T-helper 2 cell treated with Interferon-gamma antibody and Interleukin-4, amounts not matched to agents 5 μg/mL and 100 μg/mL, for 36 hours (primary cell): ENCODE results near the gene PPP4R3B.

ENCODE experiments used
- DNase-seq: peaks from one replicate; pipeline ENCODE4 v3.0.0; 2021; ENCODE audit warnings: low spot score
- H3K27ac Mint-ChIP-seq: one replicate; pipeline ENCODE4 v1.8.0; 2021; ENCODE audit warnings: mild to moderate bottlenecking, mixed read lengths
- H3K27me3 Mint-ChIP-seq: one replicate; pipeline ENCODE4 v1.8.0; 2021; ENCODE audit warnings: low read depth, mixed read lengths
- H3K36me3 Mint-ChIP-seq: one replicate; pipeline ENCODE4 v1.8.0; 2021; ENCODE audit warnings: low read depth, mixed read lengths
- H3K4me1 Mint-ChIP-seq: one replicate; pipeline ENCODE4 v1.8.0; 2021; ENCODE audit warnings: low read depth, mixed read lengths
- H3K4me3 Mint-ChIP-seq: one replicate; pipeline ENCODE4 v1.8.0; 2022; ENCODE audit warnings: mild to moderate bottlenecking, moderate library complexity, mixed read lengths
- H3K9me3 Mint-ChIP-seq: one replicate; pipeline ENCODE4 v1.8.0; 2021; ENCODE audit warnings: mixed read lengths

The PPP4R3B gene

DNA sequence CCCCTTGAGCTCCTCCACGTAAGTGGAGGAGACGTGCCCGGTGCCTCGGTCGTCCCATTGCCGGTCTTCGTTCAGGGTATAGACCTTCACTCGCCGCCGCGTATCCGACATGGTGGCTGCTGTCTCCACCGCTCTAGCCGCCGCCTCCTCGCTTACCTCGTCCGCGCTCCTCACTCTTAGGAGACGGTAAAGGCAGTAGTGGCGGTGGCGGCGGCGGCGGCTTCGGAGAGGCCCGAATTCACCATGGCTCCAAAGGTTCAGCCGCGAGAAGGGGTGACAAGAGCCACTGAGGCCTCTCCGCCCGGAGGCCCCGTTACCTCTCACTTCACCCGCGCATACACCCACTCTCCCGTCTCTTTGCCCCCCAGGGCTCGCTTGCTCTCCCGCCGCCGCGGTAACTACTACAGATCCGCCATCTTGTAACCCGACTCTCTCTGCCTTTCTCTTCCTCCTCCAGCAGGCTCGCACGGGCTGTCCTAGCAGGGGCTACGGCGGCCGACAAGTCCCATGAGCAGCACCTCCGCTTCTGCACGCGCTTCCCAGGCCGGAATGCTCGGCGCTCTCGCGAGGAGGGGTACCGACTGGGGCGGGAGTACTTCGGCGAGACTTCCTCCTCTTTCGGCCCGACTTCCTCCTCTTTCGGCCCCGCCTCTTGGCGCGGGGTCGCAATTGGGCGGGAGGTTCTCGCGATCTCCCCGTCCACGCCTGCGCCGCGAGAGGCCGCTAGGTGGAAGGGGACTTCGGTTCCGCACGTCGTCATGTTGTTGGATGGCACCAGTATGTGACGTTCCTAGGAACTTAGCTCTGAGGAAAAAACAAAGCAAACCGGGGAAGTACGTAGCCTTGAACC is at the start of gene PPP4R3B:
Gene PPP4R3B (minus strand): TSS at position 448 of the 850 bp plus-strand sequence. CDS start 337 bp downstream, at position 111.
- H3K9me3 Mint-ChIP-seq: no peaks in the 10 kb centered on the region
- H3K4me1 Mint-ChIP-seq: peaks cover 30% of the 10 kb centered on the region
- H3K4me3 Mint-ChIP-seq: no peak within 1 kb of the TSS
- peak; percentile 99 for DNase-seq
- H3K27ac Mint-ChIP-seq: no peak within 1 kb of the TSS
- H3K36me3 Mint-ChIP-seq: peaks cover 31% of the 10 kb centered on the region
- no peaks in the 10 kb centered on the region for H3K27me3 Mint-ChIP-seq

DNA sequence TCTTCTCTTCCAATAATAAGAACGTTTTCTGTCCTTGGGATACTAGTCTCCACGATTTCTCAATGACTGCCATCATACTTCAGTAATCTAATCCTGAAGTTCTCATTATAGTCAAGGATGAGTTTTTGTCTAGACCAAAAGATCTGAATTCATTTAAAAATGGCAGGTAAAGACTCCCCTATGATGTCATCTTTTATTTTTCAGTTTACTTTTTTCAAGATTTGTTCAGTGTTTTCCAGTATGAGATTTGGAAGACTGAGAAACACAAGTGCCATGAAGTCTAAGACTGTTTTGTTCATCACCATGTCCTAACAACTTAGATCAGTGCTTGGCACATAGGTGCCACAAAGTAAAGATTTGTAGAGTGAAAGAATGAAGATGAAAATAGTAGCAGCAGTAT is 35.8 kb upstream of the PPP4R3B start:
- no peak for DNase-seq
- H3K36me3 Mint-ChIP-seq: peaks cover 37% of the 10 kb centered on the region
- no peak overlapping the region for H3K4me3 Mint-ChIP-seq
- H3K9me3 Mint-ChIP-seq: no peaks in the 10 kb centered on the region
- H3K4me1 Mint-ChIP-seq: no peaks in the 10 kb centered on the region
- H3K27ac Mint-ChIP-seq: no peak overlapping the region
- H3K27me3 Mint-ChIP-seq: no peaks in the 10 kb centered on the region

DNA sequence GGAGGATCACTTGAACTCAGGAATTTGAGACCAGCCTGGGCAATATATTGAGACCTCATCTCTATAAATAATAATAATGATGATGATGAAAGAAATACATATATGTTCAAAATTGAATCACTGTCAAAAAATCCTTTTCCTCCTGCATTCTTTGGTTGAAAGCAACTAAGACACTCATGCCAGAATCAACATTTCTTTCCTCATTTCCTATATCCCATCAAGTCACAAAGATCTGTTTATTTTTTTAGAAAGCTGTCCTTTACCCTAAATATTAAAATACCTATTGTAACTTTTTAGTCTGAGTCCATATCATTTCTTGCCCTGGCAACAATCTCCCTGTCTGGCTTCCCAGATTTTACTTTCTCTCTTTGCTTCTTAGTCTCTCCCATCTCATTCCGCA is 31.8 kb upstream of the PPP4R3B start:
- Mint-ChIP-seq H3K27ac (no peak overlapping the region), H3K9me3 (no peaks in the 10 kb centered on the region), H3K4me3 (no peak overlapping the region), H3K4me1 (no peaks in the 10 kb centered on the region), H3K36me3 (peaks cover 24% of the 10 kb centered on the region), H3K27me3 (no peaks in the 10 kb centered on the region)
- no peak for DNase-seq

DNA sequence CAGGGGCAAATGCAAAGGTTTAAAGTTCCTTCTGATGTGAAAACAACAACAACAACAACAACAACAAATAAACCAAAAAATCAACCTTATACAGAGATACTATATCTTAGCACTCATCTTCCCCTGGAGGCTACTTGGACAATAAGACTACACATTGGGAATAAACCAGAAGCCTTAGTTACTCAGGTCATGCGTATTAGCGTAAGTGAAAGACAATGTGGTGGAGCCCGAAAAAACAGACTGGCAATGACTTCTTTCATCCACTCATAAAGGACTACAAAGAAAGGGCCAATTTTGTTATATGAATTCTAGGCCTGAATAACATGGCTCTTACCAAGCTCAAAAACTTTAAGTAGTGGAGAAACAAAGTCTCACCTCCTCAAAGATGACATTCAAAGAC is 19.4 kb upstream of the PPP4R3B start:
- Mint-ChIP-seq H3K27me3 (no peaks in the 10 kb centered on the region), H3K27ac (no peak overlapping the region), H3K36me3 (peaks cover 30% of the 10 kb centered on the region), H3K4me1 (no peaks in the 10 kb centered on the region), H3K9me3 (no peaks in the 10 kb centered on the region), H3K4me3 (no peak overlapping the region)
- DNase-seq: no peak

DNA sequence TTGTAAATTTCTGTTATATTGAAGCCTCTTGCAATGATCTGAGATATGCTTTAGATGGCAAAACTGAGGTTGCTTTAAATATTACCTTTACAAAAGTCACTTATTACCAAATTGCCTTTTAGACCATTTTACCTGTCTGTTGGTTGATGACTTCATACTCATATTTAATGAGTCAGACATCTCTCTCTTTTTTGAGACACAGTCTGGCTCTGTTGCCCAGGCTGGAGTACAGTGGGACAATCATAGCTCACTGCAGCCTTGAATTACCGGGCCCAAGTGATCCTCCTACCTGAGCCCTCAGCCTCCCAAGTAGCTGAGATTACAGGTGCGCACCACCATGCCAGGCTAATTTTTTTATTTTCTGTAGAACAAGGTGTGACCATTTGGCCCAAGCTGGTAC is 11.5 kb upstream of the PPP4R3B start:
- peaks cover 24% of the 10 kb centered on the region for H3K36me3 Mint-ChIP-seq
- no peak overlapping the region for H3K4me3 Mint-ChIP-seq
- H3K4me1 Mint-ChIP-seq: peaks cover 5% of the 10 kb centered on the region
- H3K27ac Mint-ChIP-seq: no peak overlapping the region
- no peaks in the 10 kb centered on the region for H3K9me3 Mint-ChIP-seq
- H3K27me3 Mint-ChIP-seq: no peaks in the 10 kb centered on the region
- no peak for DNase-seq

DNA sequence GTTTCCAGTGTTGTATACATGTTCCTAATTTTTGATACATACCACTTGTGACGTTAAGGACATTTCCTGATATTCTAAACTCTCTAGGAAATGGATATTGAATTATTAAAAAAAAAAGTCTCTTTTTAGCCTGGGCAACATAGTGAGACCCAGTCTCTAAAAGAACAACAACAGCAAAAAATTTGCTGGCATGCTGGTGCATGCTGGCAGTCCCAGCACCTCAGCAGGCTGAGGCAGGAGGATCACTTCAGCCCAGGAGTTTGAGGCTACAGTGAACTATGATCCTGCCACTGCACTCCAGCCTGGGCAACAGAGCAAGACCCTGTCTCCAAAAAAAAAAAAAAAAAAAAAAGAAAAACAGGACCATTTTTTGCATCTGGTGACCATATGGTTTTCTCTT is 10.5 kb upstream of the PPP4R3B start:
- Mint-ChIP-seq H3K9me3 (no peaks in the 10 kb centered on the region), H3K27ac (no peak overlapping the region), H3K4me3 (no peak overlapping the region), H3K4me1 (peaks cover 12% of the 10 kb centered on the region), H3K36me3 (peaks cover 27% of the 10 kb centered on the region), H3K27me3 (no peaks in the 10 kb centered on the region)
- no peak for DNase-seq

DNA sequence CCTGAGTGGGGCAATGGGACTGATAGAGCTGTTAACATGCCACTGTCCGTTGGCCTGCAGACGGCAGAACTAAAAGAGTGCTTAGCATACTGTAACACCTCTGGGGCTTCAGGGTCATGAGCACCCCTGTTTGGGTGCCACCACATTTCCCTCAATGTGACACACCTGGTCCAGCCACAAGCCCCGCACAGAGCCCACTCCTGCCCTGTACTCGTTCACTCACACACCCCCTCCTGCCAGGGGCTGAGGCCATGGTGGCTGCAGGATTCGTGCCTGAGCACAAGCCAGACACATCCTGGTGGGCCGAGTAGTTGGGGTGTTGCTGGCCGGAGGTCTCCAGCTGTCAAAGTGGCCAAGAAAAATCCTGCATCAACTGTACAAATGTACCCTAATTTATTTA is 4.4 kb upstream of the PPP4R3B start:
- DNase-seq: no peak
- H3K4me3 Mint-ChIP-seq: no peak overlapping the region
- no peaks in the 10 kb centered on the region for H3K27me3 Mint-ChIP-seq
- H3K27ac Mint-ChIP-seq: no peak overlapping the region
- H3K36me3 Mint-ChIP-seq: peaks cover 13% of the 10 kb centered on the region
- H3K4me1 Mint-ChIP-seq: peaks cover 28% of the 10 kb centered on the region
- H3K9me3 Mint-ChIP-seq: no peaks in the 10 kb centered on the region

DNA sequence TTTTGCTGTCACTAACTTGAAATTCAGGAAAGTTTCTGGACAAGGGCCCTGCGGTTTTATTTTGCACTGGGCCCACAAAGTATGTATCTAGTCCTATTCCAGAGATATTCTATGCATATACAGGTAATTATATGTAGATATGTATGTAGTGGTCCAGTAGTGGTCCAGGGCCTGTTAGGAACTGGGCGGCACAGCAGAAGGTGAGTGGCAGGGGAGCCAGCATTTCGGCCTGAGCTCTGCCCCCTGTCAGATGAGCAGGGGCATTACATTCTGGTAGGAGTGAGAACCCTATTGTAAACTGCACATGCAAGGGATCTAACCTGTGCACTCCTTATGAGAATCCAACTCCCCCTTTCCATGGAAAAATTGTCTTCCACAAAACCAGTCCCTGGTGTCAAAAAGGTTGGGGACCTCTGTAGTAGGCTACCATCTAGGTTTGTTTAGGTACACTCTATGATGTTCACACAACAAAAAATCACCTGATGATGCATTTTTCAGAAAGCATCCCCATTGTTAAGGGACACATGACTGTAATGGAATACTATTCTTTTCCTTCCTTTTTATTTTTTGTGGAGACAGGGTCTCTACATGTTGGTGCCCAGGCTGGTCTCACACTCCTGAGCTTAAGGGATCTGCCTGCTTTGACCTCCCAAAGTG is 2.8 kb upstream of the PPP4R3B start:
- Mint-ChIP-seq H3K27ac (peak overlapping the region; percentile 37), H3K4me3 (peak overlapping the region; percentile 4), H3K4me1 (peaks cover 33% of the 10 kb centered on the region), H3K36me3 (peaks cover 17% of the 10 kb centered on the region), H3K9me3 (no peaks in the 10 kb centered on the region), H3K27me3 (no peaks in the 10 kb centered on the region)
- DNase-seq: peak; percentile 12

DNA sequence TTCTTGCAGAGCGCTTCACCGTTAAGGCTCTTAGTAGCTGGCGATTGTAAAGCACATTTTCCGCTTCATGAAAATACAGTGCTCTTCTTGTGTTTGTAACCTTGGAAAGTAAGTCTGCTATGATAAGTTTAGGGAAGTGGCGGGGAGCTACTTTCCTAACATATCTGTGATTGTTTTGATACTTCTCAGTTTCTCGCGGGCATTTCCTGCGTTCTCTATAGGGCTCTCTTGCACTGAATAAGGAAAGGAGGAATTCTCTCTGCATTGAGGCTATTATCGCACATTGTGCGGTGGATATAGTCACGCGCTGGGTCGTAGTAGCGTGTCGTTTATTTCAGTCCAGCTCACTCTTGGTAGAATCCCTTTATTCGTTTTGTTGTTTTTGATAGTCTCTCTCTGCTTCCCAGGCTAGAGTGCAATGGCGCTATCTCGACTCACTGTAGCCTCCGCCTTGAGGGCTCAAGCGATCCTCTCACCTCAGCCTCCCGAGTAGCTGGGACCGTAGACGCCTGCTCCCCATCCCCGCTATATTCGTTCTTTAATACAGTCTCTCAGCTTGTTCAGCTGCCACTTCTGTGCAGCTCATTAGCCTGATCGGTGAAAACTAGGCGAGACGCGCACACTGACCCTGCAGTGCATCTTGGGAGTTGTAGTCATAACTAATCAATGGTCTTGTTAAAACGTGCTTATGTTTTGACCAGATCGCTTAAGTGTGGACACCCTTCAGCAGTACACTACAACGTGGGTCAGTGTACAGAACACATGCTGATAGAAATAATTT is 1.0 kb upstream of the PPP4R3B start:
- H3K27ac Mint-ChIP-seq: no peak overlapping the region
- DNase-seq: peak; percentile 35
- H3K9me3 Mint-ChIP-seq: no peaks in the 10 kb centered on the region
- H3K4me1 Mint-ChIP-seq: peaks cover 33% of the 10 kb centered on the region
- H3K36me3 Mint-ChIP-seq: peaks cover 22% of the 10 kb centered on the region
- H3K27me3 Mint-ChIP-seq: no peaks in the 10 kb centered on the region
- H3K4me3 Mint-ChIP-seq: no peak overlapping the region

DNA sequence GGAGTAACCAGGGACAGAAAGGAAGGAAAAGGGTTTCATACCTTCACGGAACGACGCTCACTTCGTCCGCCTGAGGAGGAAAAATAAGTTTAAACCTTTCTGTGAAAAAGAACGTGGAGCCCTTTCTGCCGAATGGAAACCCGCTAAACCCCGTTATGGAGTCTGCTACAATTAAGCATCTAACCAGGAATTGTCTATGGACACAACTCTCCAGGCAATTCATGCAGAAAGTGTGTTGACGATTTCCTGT is 528 bp upstream of the PPP4R3B start:
- no peak overlapping the region for H3K4me3 Mint-ChIP-seq

DNA sequence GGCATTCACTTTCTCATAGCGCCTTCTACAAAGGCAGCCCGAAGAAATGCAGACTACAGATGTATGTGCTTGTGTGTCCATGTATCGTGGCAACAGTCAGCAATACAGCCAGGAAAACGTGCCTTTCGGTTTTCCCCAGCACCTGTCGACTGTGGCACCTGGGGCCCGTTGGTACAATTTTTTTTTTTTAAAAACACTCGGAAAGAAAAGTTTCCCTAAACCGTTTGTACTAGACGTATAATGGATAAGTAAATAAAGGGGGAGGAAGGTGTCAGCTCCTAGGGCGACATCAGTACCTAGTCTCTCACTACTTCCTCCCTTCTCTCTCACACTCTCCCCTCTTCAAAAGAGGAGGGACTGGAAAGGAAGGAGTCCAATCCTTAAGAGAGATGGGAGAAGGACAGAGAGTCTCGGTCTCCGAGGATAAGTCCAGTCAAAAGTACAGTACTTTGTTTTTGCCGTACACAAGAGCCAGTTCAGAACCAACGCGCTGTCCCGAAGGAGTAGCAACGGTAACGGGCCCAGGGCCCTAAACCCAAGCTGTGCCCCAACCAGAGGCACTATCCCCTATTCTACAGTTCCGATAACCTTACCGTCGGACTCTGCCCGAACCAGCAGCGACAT is 759 bp downstream of the PPP4R3B start:
- no peaks in the 10 kb centered on the region for H3K9me3 Mint-ChIP-seq
- H3K4me3 Mint-ChIP-seq: no peak overlapping the region
- H3K27ac Mint-ChIP-seq: no peak overlapping the region
- H3K36me3 Mint-ChIP-seq: peaks cover 33% of the 10 kb centered on the region
- peaks cover 30% of the 10 kb centered on the region for H3K4me1 Mint-ChIP-seq
- H3K27me3 Mint-ChIP-seq: no peaks in the 10 kb centered on the region
- DNase-seq: peak; percentile 29

More for the DNA sequence above, 528 bp upstream of the PPP4R3B start:
- Mint-ChIP-seq H3K27me3 (no peaks in the 10 kb centered on the region), H3K4me1 (peaks cover 32% of the 10 kb centered on the region), H3K27ac (no peak overlapping the region), H3K36me3 (peaks cover 27% of the 10 kb centered on the region), H3K9me3 (no peaks in the 10 kb centered on the region)
- DNase-seq: no peak

DNA sequence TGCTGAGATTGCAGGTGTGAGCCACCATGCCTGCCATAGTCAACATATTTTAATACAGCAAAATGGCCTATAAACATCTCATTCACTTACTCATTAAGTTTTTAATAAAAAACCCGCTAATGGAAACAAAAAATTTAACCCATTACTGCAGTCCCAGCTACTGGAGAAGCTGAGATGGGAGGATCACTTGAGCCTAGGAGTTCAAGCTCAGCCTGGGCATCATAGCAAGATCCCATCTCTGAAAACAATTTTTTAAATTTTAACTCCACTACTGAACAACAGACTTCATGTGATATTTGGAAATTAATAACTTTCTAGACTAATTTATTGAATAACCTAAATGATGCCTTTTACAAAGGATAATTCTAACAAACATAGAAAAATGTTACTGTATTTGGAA is 5.4 kb downstream of the PPP4R3B start:
- Mint-ChIP-seq H3K27ac (no peak overlapping the region), H3K9me3 (no peaks in the 10 kb centered on the region), H3K36me3 (peaks cover 55% of the 10 kb centered on the region), H3K4me3 (no peak overlapping the region), H3K4me1 (peaks cover 38% of the 10 kb centered on the region), H3K27me3 (no peaks in the 10 kb centered on the region)
- DNase-seq: no peak

DNA sequence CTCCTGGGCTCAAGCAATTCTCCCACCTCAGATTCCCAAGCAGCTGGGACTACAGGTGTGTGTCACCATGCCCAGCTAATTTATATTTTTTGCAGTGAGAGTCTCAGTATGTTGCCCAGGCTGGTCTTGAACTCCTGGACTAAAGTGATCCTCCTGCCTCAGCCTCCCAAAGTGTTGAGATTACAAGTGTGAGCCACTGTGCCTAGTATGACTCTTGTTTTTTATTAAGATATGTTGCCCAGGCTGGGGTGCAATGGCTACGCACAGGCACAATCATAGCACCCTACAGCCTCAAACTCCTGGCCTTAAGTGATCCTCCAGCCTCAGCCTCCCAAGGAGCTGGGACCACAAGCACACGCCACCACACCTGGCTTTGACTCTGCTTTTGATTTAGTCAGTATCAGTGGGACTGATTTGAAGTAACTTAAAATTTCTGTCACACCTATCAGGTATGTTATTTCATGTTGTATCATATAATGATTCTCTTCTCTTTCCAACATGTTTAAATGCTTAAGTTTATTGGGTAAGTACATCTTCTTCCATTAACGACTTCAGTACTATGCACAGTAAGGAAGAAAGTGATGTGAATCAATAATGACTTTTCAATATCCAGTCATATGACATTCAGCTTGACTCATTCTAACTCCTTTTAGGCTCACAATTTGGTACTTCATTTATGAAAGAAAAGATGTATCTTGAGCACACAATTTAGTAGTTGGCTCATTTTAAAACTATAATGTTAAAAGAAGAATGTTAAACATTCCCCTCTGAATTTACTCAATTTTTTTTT is 6.3 kb downstream of the PPP4R3B start:
- no peaks in the 10 kb centered on the region for H3K9me3 Mint-ChIP-seq
- no peaks in the 10 kb centered on the region for H3K27me3 Mint-ChIP-seq
- peaks cover 55% of the 10 kb centered on the region for H3K36me3 Mint-ChIP-seq
- H3K27ac Mint-ChIP-seq: peak overlapping the region; percentile 0
- H3K4me1 Mint-ChIP-seq: peaks cover 38% of the 10 kb centered on the region
- no peak overlapping the region for H3K4me3 Mint-ChIP-seq
- DNase-seq: no peak
